GM06990 (cell line): ENCODE data around the gene GPATCH2.

ENCODE experiments used
- DNase-seq: peaks from one replicate; pipeline ENCODE4 v3.0.0-alpha.2; 2011; ENCODE audit not compliant: insufficient read length; ENCODE audit errors: extremely low read depth
- H3K27me3 ChIP-seq: replicated peaks from 2 replicates; pipeline ENCODE4 v1.6.0; 2011; ENCODE audit warnings: low read length; ENCODE audit not compliant: control insufficient read depth, insufficient read depth
- H3K36me3 ChIP-seq: 2 replicates; pipeline ENCODE4 v1.5.1; 2011; ENCODE audit warnings: low read length; ENCODE audit not compliant: control insufficient read depth, insufficient read depth
- H3K4me3 ChIP-seq: replicated peaks from 2 replicates; pipeline ENCODE4 v1.5.1; 2011; ENCODE audit warnings: low read depth, mild to moderate bottlenecking, control low read depth, low read length
- TF ChIP-seq, protein P1 (sequence below): IDR thresholded peaks from 2 replicates; pipeline ENCODE4 v1.5.1; 2011; ENCODE audit warnings: low read length, control low read depth, mild to moderate bottlenecking, inconsistent platforms; ENCODE audit not compliant: insufficient read depth, poor library complexity, severe bottlenecking

GPATCH2 gene

DNA sequence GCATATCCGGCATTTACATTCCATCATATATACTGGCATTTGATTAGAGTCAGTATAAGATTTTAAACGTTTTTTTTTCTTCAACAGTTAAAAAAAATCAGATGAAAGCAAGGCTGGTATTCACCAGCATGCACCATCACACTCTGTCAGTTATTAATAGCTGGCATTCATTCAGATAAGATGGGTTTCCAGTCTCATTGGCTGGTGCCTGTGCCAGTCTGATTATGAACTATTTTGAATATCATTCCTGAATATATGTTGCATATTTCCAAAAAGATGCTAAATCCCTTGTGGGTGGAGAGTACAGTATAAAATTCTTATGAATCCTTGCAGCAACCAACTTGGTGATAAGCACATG lies 211.7 kb downstream of the GPATCH2 start:
- Histone ChIP-seq H3K4me3 (no peak overlapping the region), H3K36me3 (no peaks in the 10 kb centered on the region), H3K27me3 (no peaks in the 10 kb centered on the region)
- DNase-seq = no peak
- TF ChIP-seq, protein P1, sequence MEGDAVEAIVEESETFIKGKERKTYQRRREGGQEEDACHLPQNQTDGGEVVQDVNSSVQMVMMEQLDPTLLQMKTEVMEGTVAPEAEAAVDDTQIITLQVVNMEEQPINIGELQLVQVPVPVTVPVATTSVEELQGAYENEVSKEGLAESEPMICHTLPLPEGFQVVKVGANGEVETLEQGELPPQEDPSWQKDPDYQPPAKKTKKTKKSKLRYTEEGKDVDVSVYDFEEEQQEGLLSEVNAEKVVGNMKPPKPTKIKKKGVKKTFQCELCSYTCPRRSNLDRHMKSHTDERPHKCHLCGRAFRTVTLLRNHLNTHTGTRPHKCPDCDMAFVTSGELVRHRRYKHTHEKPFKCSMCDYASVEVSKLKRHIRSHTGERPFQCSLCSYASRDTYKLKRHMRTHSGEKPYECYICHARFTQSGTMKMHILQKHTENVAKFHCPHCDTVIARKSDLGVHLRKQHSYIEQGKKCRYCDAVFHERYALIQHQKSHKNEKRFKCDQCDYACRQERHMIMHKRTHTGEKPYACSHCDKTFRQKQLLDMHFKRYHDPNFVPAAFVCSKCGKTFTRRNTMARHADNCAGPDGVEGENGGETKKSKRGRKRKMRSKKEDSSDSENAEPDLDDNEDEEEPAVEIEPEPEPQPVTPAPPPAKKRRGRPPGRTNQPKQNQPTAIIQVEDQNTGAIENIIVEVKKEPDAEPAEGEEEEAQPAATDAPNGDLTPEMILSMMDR = no peak

- TF ChIP-seq, protein P1 = no peak
Measured at GRCh38 chr1:217418269-217419193, 212.4 kb downstream of the GPATCH2 start.

GRCh38 chr1:217417363-217417762 lies 213.5 kb downstream of the GPATCH2 start:
- H3K4me3 ChIP-seq = no peak overlapping the region
- no peaks in the 10 kb centered on the region for H3K36me3 ChIP-seq
- TF ChIP-seq, protein P1 = no peak
- no peak for DNase-seq
- H3K27me3 ChIP-seq = no peaks in the 10 kb centered on the region

More at GRCh38 chr1:217418269-217419193, 212.4 kb downstream of the GPATCH2 start:
- no peaks in the 10 kb centered on the region for H3K27me3 ChIP-seq
- no peak for DNase-seq
- no peaks in the 10 kb centered on the region for H3K36me3 ChIP-seq
- H3K4me3 ChIP-seq = no peak overlapping the region

DNA sequence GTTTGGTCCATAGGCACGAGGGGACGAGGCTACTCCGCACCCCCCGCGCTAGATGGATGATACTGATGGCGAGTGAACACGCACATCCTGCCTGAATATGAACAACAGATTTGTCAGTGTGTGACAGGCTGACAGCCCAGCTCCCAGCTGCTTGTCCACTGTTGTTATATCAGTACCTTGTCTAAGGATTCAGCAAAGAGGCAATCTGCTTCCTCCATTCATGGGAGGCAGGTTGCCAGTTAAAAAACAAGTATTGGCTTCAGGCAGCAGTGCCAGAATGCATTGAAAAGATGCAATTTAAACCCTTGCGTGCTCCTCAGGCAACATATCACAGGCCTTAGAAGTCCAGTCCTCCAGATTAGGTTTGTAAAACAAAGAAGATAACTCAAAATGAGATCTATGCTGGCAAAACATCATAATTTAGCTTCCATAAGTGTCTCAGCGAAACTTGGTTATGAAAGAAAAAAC lies 223.3 kb downstream of the GPATCH2 start:
- Histone ChIP-seq H3K36me3 (no peaks in the 10 kb centered on the region), H3K4me3 (no peak overlapping the region), H3K27me3 (no peaks in the 10 kb centered on the region)
- DNase-seq = peak; percentile 6
- TF ChIP-seq, protein P1 = no peak

GRCh38 chr1:217403026-217403720 lies 227.7 kb downstream of the GPATCH2 start:
- TF ChIP-seq, protein P1 = no peak
- DNase-seq = no peak

More at GRCh38 chr1:217403026-217403720, 227.7 kb downstream of the GPATCH2 start:
- Histone ChIP-seq H3K4me3 (no peak overlapping the region), H3K36me3 (no peaks in the 10 kb centered on the region), H3K27me3 (no peaks in the 10 kb centered on the region)
